GM12878 (cell line): Measurements from ENCODE around the gene COL13A1. TPM values are rescaled to one million over a fixed set of nuclear protein-coding genes. Genes with fewer than 3 reads are reported as not detected.

Experiments
- NFYA ChIP-seq: IDR thresholded peaks from 2 replicates; pipeline ENCODE4 v1.6.1; 2011; ENCODE audit warnings: low read depth, mild to moderate bottlenecking, low read length, improper control_type of control experiment, borderline replicate concordance
- RAD51 ChIP-seq: fragments of 450-650 bp; IDR thresholded peaks from 2 replicates; pipeline ENCODE4 v1.6.1; 2016; ENCODE audit warnings: moderate library complexity, mild to moderate bottlenecking, inconsistent platforms
- SMAD5 ChIP-seq: IDR thresholded peaks from 2 replicates; pipeline ENCODE4 v1.6.1; 2016; ENCODE audit warnings: antibody characterized with exemption, low read depth
- TARDBP ChIP-seq: IDR thresholded peaks from 2 replicates; pipeline ENCODE4 v1.6.1; 2016; ENCODE audit warnings: borderline replicate concordance
- ZNF384 ChIP-seq: IDR thresholded peaks from 2 replicates; pipeline ENCODE4 v1.6.1; 2012; ENCODE audit warnings: low read depth, mild to moderate bottlenecking, low read length, improper control_type of control experiment, borderline replicate concordance
- polyA plus RNA-seq, 11 experiments: library from polyadenylated mRNA; depleted of rRNA in 4 of 11; unstranded in 6 of 11; stranded (reverse) in 5 of 11; fragments of >200 nt; fragmentation: Nextera tagmentation in 4 of 11; fragmentation: Illumina TruSeq in 1 of 11; extraction: Ambion mirVana in 4 of 11; extraction: Trizol in 1 of 11; gene quantifications; 1 replicate in 1 of 11; 2 replicates in 10 of 11; pipeline versions ENCODE4 v1.2.1 to v1.2.3, GENCODE V29; 2011 to 2016; ENCODE audit warnings: inconsistent platforms in 2 of 11, missing spikeins in 2 of 11, low read depth in 1 of 11
- total RNA-seq, 4 experiments: library from RNA; depleted of rRNA in 3 of 4; stranded (reverse); fragments of >200 nt in 3 of 4; fragmentation: Illumina TruSeq in 1 of 4; extraction: Trizol in 1 of 4; gene quantifications; 2 replicates each; pipeline versions ENCODE4 v1.2.1 to v1.2.3, GENCODE V29; 2013 to 2021
- TF ChIP-seq, protein P1 (sequence below): fragments of 450-650 bp; IDR thresholded peaks from 2 replicates; pipeline ENCODE4 v1.6.1; 2017; ENCODE audit warnings: mild to moderate bottlenecking
- TF ChIP-seq, protein P2 (sequence below): fragments of 450-650 bp; IDR thresholded peaks from 2 replicates; pipeline ENCODE4 v1.6.1; 2017; ENCODE audit warnings: mild to moderate bottlenecking, moderate library complexity
- TF ChIP-seq, protein P3 (sequence below): fragments of 450-650 bp; formaldehyde crosslinking; IDR thresholded peaks from 2 replicates; pipeline ENCODE4 v1.4.0; 2022; ENCODE audit warnings: mild to moderate bottlenecking, moderate library complexity

COL13A1 gene
- total and polyA plus RNA-seq, 10 of the 15 experiments (the other 5 are each of a cell fraction or from before 2014, with no cell fraction given), result 0.03 to 0.15 (median 0.05) TPM; not detected in 7

DNA sequence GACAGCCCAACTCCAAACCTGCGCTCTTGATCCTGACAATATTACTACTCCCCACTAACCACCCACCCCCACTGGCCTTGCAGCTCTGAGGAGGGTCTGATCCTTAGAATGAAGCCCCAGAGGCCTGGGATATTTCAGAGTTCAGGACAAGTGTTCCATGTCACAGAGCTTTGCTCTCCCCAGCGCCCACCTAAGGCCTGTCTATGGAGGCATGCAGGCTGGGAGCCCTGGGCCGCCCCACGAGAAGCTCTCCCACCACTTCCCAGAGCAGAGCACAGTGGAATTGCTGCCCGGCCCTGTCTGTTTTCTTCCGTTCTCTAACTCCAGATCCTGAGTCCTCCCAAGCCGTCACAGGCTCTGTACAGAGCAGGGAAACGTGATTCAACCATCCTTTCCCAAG, 74.6 kb downstream of the COL13A1 start (continued):
- TF ChIP-seq, protein P1, sequence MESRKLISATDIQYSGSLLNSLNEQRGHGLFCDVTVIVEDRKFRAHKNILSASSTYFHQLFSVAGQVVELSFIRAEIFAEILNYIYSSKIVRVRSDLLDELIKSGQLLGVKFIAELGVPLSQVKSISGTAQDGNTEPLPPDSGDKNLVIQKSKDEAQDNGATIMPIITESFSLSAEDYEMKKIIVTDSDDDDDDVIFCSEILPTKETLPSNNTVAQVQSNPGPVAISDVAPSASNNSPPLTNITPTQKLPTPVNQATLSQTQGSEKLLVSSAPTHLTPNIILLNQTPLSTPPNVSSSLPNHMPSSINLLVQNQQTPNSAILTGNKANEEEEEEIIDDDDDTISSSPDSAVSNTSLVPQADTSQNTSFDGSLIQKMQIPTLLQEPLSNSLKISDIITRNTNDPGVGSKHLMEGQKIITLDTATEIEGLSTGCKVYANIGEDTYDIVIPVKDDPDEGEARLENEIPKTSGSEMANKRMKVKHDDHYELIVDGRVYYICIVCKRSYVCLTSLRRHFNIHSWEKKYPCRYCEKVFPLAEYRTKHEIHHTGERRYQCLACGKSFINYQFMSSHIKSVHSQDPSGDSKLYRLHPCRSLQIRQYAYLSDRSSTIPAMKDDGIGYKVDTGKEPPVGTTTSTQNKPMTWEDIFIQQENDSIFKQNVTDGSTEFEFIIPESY, result no peak
- TF ChIP-seq NFYA (no peak), ZNF384 (no peak), RAD51 (no peak), SMAD5 (no peak), TARDBP (no peak)
- TF ChIP-seq, protein P2, sequence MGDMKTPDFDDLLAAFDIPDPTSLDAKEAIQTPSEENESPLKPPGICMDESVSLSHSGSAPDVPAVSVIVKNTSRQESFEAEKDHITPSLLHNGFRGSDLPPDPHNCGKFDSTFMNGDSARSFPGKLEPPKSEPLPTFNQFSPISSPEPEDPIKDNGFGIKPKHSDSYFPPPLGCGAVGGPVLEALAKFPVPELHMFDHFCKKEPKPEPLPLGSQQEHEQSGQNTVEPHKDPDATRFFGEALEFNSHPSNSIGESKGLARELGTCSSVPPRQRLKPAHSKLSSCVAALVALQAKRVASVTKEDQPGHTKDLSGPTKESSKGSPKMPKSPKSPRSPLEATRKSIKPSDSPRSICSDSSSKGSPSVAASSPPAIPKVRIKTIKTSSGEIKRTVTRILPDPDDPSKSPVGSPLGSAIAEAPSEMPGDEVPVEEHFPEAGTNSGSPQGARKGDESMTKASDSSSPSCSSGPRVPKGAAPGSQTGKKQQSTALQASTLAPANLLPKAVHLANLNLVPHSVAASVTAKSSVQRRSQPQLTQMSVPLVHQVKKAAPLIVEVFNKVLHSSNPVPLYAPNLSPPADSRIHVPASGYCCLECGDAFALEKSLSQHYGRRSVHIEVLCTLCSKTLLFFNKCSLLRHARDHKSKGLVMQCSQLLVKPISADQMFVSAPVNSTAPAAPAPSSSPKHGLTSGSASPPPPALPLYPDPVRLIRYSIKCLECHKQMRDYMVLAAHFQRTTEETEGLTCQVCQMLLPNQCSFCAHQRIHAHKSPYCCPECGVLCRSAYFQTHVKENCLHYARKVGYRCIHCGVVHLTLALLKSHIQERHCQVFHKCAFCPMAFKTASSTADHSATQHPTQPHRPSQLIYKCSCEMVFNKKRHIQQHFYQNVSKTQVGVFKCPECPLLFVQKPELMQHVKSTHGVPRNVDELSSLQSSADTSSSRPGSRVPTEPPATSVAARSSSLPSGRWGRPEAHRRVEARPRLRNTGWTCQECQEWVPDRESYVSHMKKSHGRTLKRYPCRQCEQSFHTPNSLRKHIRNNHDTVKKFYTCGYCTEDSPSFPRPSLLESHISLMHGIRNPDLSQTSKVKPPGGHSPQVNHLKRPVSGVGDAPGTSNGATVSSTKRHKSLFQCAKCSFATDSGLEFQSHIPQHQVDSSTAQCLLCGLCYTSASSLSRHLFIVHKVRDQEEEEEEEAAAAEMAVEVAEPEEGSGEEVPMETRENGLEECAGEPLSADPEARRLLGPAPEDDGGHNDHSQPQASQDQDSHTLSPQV, result no peak
- TF ChIP-seq, protein P3, sequence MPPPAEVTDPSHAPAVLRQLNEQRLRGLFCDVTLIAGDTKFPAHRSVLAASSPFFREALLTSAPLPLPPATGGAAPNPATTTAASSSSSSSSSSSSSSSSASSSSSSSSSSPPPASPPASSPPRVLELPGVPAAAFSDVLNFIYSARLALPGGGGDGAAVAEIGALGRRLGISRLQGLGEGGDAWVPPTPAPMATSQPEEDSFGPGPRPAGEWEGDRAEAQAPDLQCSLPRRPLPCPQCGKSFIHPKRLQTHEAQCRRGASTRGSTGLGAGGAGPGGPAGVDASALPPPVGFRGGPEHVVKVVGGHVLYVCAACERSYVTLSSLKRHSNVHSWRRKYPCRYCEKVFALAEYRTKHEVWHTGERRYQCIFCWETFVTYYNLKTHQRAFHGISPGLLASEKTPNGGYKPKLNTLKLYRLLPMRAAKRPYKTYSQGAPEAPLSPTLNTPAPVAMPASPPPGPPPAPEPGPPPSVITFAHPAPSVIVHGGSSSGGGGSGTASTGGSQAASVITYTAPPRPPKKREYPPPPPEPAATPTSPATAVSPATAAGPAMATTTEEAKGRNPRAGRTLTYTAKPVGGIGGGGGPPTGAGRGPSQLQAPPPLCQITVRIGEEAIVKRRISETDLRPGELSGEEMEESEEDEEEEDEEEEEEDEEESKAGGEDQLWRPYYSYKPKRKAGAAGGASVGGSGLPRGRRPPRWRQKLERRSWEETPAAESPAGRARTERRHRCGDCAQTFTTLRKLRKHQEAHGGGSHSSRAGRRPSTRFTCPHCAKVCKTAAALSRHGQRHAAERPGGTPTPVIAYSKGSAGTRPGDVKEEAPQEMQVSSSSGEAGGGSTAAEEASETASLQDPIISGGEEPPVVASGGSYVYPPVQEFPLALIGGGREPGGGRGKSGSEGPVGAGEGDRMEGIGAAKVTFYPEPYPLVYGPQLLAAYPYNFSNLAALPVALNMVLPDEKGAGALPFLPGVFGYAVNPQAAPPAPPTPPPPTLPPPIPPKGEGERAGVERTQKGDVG (CRISPR knock-in tag), result no peak
- TF ChIP-seq, all 136 proteins: peak for 0
